ENCODE data around the gene NTN1. TPM values are rescaled to one million over a fixed set of nuclear protein-coding genes. Genes with fewer than 3 reads are reported as not detected.

NTN1 gene
- polyA plus RNA-seq, 1 donor from 2014 or later, result 16.2 TPM

- H4K20me1 ChIP-seq (ENCODE audit: insufficient read depth), result no peaks in the 10 kb centered on the region
- no peaks in the 10 kb centered on the region for H3F3A ChIP-seq (ENCODE audit: insufficient read depth, low read length, poor library complexity, severe bottlenecking)
- H3K9me2 ChIP-seq (ENCODE audit: insufficient read depth, low read length), result no peaks in the 10 kb centered on the region
- H3K36me3 ChIP-seq (ENCODE audit: insufficient read depth, low read length), result no peaks in the 10 kb centered on the region
- no peaks in the 10 kb centered on the region for H3K27me3 ChIP-seq (ENCODE audit: insufficient read depth, low read depth, low read length)
- no peak overlapping the region for H3K9ac ChIP-seq (ENCODE audit: low read length)
- no peak overlapping the region for H2AFZ ChIP-seq (ENCODE audit: low read depth, low read length)
- H3K27ac ChIP-seq (ENCODE audit: low read length), result no peak overlapping the region
- no peak overlapping the region for H3K4me3 ChIP-seq (ENCODE audit: low read length)
- no peaks in the 10 kb centered on the region for H3K9me3 ChIP-seq (ENCODE audit: low read length)
- H3K79me2 ChIP-seq (replicated peaks; ENCODE audit: insufficient read depth, low read length), result no peaks in the 10 kb centered on the region
- no peak overlapping the region for H3K4me2 ChIP-seq (ENCODE audit: low read length)
- TF ChIP-seq POLR2AphosphoS5 (IDR thresholded peaks at IDR 0.05) (no peak), EP300 (conservative IDR thresholded peaks at IDR 0.05; ENCODE audit: poor library complexity, severe bottlenecking) (no peak), MXI1 (conservative IDR thresholded peaks at IDR 0.05; ENCODE audit: poor library complexity, severe bottlenecking) (no peak), TAF1 (IDR thresholded peaks at IDR 0.05; ENCODE audit: low read depth) (no peak), EZH2 (IDR thresholded peaks at IDR 0.05; ENCODE audit: borderline replicate concordance, insufficient read depth, low read length, poor library complexity, severe bottlenecking) (no peak), SMC3 (conservative IDR thresholded peaks at IDR 0.05; ENCODE audit: poor library complexity) (no peak), RAD21 (conservative IDR thresholded peaks at IDR 0.05) (no peak), REST (IDR thresholded peaks at IDR 0.05; ENCODE audit: borderline replicate concordance) (no peak)
These were observed 208.0 kb downstream of the NTN1 start for GRCh38 chr17:9229160-9229825.

GRCh38 chr17:9229826-9230201 lies 208.5 kb downstream of the NTN1 start:
- no peaks in the 10 kb centered on the region for H4K20me1 ChIP-seq (ENCODE audit: insufficient read depth)
- H3K27me3 ChIP-seq (ENCODE audit: insufficient read depth, low read depth, low read length), result no peaks in the 10 kb centered on the region
- no peak overlapping the region for H3K27ac ChIP-seq (ENCODE audit: low read length)
- no peaks in the 10 kb centered on the region for H3K36me3 ChIP-seq (ENCODE audit: insufficient read depth, low read length)
- H3K4me2 ChIP-seq (ENCODE audit: low read length), result no peak overlapping the region
- H3K9ac ChIP-seq (ENCODE audit: low read length), result no peak overlapping the region
- no peak for TF ChIP-seq CTCF (IDR thresholded peaks at IDR 0.05; ENCODE audit: poor library complexity, severe bottlenecking)
- no peak for TF ChIP-seq EZH2 (IDR thresholded peaks at IDR 0.05; ENCODE audit: borderline replicate concordance, insufficient read depth, low read length, poor library complexity, severe bottlenecking)
- no peaks in the 10 kb centered on the region for H3F3A ChIP-seq (ENCODE audit: insufficient read depth, low read length, poor library complexity, severe bottlenecking)
- H3K9me3 ChIP-seq (ENCODE audit: low read length), result no peaks in the 10 kb centered on the region
- no peak overlapping the region for H2AFZ ChIP-seq (ENCODE audit: low read depth, low read length)
- H3K9me2 ChIP-seq (ENCODE audit: insufficient read depth, low read length), result no peaks in the 10 kb centered on the region
- H3K79me2 ChIP-seq (replicated peaks; ENCODE audit: insufficient read depth, low read length), result no peaks in the 10 kb centered on the region
- H3K4me3 ChIP-seq (ENCODE audit: low read length), result no peak overlapping the region

All from neural cell (in vitro differentiated cells).